ENCODE data around the gene EOMES. TPM values are rescaled to one million over a fixed set of nuclear protein-coding genes. Genes with fewer than 3 reads are reported as not detected.

The EOMES gene
- total and polyA plus RNA-seq, 10 donors: 1.1 to 17.2 (median 12.2) TPM

DNA sequence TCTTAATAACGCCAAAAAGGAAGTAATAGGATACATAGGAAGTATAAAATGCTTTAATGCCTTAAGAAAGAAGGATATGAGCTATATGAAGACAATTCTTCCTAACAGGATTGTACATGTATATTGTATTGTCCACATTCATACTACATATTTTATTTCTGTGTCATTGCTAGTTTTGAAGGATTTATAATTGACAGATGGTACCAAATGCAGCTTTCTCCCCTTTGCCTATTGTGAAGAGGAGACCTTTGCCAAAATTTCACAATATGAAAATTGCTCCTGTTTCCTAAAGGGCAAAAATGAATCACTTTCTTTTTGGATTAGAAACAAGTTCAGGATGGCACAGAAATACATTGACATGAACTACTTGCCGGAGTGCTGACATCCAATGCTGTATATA, 34.8 kb upstream of the EOMES start:
- H3K4me1 ChIP-seq: no peaks in the 10 kb centered on the region
- no peak overlapping the region for H3K27ac ChIP-seq
- WGBS, 5 donors: 49 to 60% (median 55%) methylated on average over 2 of the region's 2 CpGs
- TF ChIP-seq CTCF (IDR thresholded peaks at IDR 0.05 in 8 of 11, conservative IDR thresholded peaks at IDR 0.05 in 3 of 11): no peak
- no peaks in the 10 kb centered on the region for H3K9me3 ChIP-seq
- intact Hi-C loops (cut with DNase I; ENCODE audit: low total_unique reads): no loop called here
- no peaks in the 10 kb centered on the region for H3K27me3 ChIP-seq (replicated peaks in 1 of 7)
- DNase-seq: no peak
- H3K36me3 ChIP-seq: no peaks in the 10 kb centered on the region
- no peak overlapping the region for H3K4me3 ChIP-seq

GRCh38 chr3:27752926-27753325, 30.8 kb upstream of the EOMES start:
- no peak overlapping the region for H3K27ac ChIP-seq
- DNase-seq: no peak
- no peaks in the 10 kb centered on the region for H3K27me3 ChIP-seq (replicated peaks in 1 of 7)
- no peak for TF ChIP-seq POLR2A (IDR thresholded peaks at IDR 0.05)
- H3K4me3 ChIP-seq: no peak overlapping the region
- H3K9me3 ChIP-seq: no peaks in the 10 kb centered on the region
- H3K4me1 ChIP-seq: no peaks in the 10 kb centered on the region
- WGBS, 5 donors: 76 to 86% (median 78%) methylated on average over 1 of the region's 1 CpG
- intact Hi-C loops (cut with DNase I; ENCODE audit: low total_unique reads): no loop called here
- no peaks in the 10 kb centered on the region for H3K36me3 ChIP-seq

DNA sequence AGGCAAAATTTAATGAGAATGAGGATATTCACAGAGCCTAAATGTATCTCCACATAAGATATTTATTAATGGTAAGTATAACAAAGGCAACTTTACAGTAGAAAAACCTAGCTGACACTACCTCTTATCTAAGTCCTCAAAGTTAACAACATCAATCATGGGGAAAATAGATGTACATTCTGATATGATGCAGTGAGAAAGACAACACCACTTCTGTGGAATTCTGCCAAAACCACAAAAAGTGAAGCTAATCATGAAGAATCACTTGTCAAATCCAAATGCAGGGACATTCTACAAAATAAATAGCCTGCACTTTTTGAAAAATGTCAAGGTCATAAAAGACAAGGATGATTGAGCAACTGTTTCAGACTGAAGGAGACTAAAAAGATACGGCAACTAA, 27.5 kb upstream of the EOMES start:
- intact Hi-C loops (cut with DNase I; ENCODE audit: low total_unique reads): no loop called here
- Histone ChIP-seq H3K36me3 (no peaks in the 10 kb centered on the region), H3K4me3 (no peak overlapping the region), H3K27ac (no peak overlapping the region), H3K27me3 (replicated peaks in 1 of 7) (no peaks in the 10 kb centered on the region), H3K4me1 (no peaks in the 10 kb centered on the region), H3K9me3 (no peaks in the 10 kb centered on the region)
- TF ChIP-seq CTCF (IDR thresholded peaks at IDR 0.05 in 8 of 11, conservative IDR thresholded peaks at IDR 0.05 in 3 of 11) (no peak), POLR2AphosphoS5 (IDR thresholded peaks at IDR 0.05) (no peak), POLR2A (IDR thresholded peaks at IDR 0.05) (no peak)
- DNase-seq: no peak
- WGBS, 5 donors: 65 to 88% (median 79%) methylated on average over 1 of the region's 1 CpG

GRCh38 chr3:27746838-27747237, 24.7 kb upstream of the EOMES start:
- DNase-seq: no peak
- TF ChIP-seq CTCF (IDR thresholded peaks at IDR 0.05 in 8 of 11, conservative IDR thresholded peaks at IDR 0.05 in 3 of 11) (no peak), POLR2AphosphoS5 (IDR thresholded peaks at IDR 0.05) (no peak), POLR2A (IDR thresholded peaks at IDR 0.05) (no peak)
- Histone ChIP-seq H3K9me3 (peaks cover 0 to 6% (median 0%) of the 10 kb centered on the region in 8 donors), H3K27me3 (replicated peaks in 1 of 7) (peaks cover 0 to 2% (median 0%) of the 10 kb centered on the region in 7 donors), H3K4me3 (no peak overlapping the region), H3K4me1 (no peaks in the 10 kb centered on the region), H3K36me3 (no peaks in the 10 kb centered on the region), H3K27ac (no peak overlapping the region)
- 80 to 87% (median 85%) methylated on average over 3 of the region's 3 CpGs for WGBS, 5 donors
- intact Hi-C loops (cut with DNase I; ENCODE audit: low total_unique reads): no loop called here

DNA sequence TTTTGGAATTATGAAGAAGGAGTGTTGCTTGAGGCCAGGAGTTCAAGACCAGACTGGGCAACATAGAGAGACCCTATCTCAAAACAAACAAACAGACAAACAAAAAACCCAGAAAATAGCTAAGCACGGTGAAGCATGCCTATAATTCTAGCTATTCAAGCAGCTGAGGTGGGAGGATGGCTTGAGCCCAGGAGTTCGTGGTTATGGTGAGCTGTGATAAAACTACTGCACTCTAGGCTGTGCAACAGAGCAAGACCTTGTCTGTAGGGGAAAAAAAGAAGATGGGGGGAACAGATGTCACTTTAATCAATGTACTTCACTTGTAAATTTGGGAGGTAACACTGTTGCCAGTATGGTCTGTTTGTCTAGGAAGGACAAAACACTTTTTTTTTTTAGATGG, 18.7 kb upstream of the EOMES start:
- no peak overlapping the region for H3K27ac ChIP-seq
- no peak for TF ChIP-seq POLR2A (IDR thresholded peaks at IDR 0.05)
- no peak for TF ChIP-seq POLR2AphosphoS5 (IDR thresholded peaks at IDR 0.05)
- TF ChIP-seq CTCF (IDR thresholded peaks at IDR 0.05 in 8 of 11, conservative IDR thresholded peaks at IDR 0.05 in 3 of 11): no peak

More for the DNA sequence above, 18.7 kb upstream of the EOMES start:
- peaks cover 0 to 6% (median 0%) of the 10 kb centered on the region in 8 donors for H3K9me3 ChIP-seq
- no peaks in the 10 kb centered on the region for H3K36me3 ChIP-seq
- DNase-seq: no peak
- H3K4me1 ChIP-seq: no peaks in the 10 kb centered on the region
- H3K4me3 ChIP-seq: no peak overlapping the region
- peaks cover 0 to 18% (median 0%) of the 10 kb centered on the region in 7 donors for H3K27me3 ChIP-seq (replicated peaks in 1 of 7)
- intact Hi-C loops (cut with DNase I; ENCODE audit: low total_unique reads): no loop called here
- WGBS, 5 donors: 63 to 75% (median 70%) methylated on average over 2 of the region's 2 CpGs
